Panc1 (cell line): Measurements from ENCODE around the gene SUPT3H.

Source experiments
- CTCF ChIP-seq: fragments of 450-650 bp; IDR thresholded peaks from 2 replicates; pipeline ENCODE4 v1.5.1; 2017; ENCODE audit warnings: mild to moderate bottlenecking
- POLR2AphosphoS5 ChIP-seq: IDR thresholded peaks from 2 replicates; pipeline ENCODE4 v1.6.1; 2012; ENCODE audit warnings: mild to moderate bottlenecking, low read depth, low read length, moderate library complexity
- SIN3A ChIP-seq: IDR thresholded peaks from 2 replicates; pipeline ENCODE4 v1.6.1; 2012; ENCODE audit warnings: low read depth, mild to moderate bottlenecking, low read length, moderate library complexity, borderline replicate concordance; ENCODE audit not compliant: insufficient read depth
- TCF7L2 ChIP-seq: IDR thresholded peaks from 2 replicates; pipeline ENCODE4 v1.6.1; 2011; ENCODE audit warnings: mild to moderate bottlenecking, low read depth, low read length, inconsistent platforms

GRCh38 chr6:45132658-45133294, 245.0 kb downstream of the SUPT3H start:
- TF ChIP-seq CTCF (no peak), SIN3A (no peak), POLR2AphosphoS5 (no peak), TCF7L2 (no peak)
